ENCODE results near the gene UIMC1.

- no peak for TF ChIP-seq CTCF (IDR thresholded peaks at IDR 0.05; ENCODE audit: low read depth, low read length, poor library complexity, severe bottlenecking)
- TF ChIP-seq EZH2phosphoT487 (IDR thresholded peaks at IDR 0.05; ENCODE audit: borderline replicate concordance, low read length) = no peak
Observed at GRCh38 chr5:177006265-177006972, at the start of gene UIMC1.
